Loucy (cell line): ENCODE measurements around the gene LRSAM1.
A peak's percentile ranks its signal among the peaks of the same experiment; 100 is the strongest.

Experiments used
- H2AFZ ChIP-seq: fragments of 200-600 bp; sonication (generic); 2 replicates; pipeline ENCODE4 v1.6.0; 2016; ENCODE audit warnings: antibody characterized with exemption, mild to moderate bottlenecking, low read length, moderate library complexity
- H3F3A ChIP-seq: fragments of 200-600 bp; 2 replicates; pipeline ENCODE4 v1.6.0; 2016; ENCODE audit warnings: antibody characterized with exemption, low read depth, mild to moderate bottlenecking
- H3K27me3 ChIP-seq: fragments of 200-600 bp; sonication (generic); 2 replicates; pipeline ENCODE4 v1.6.1; 2014; ENCODE audit warnings: low read length, mild to moderate bottlenecking; ENCODE audit not compliant: insufficient read depth, poor library complexity, severe bottlenecking
- H3K36me3 ChIP-seq: fragments of 200-600 bp; sonication (generic); 2 replicates; pipeline ENCODE4 v1.6.1; 2016; ENCODE audit warnings: low read length; ENCODE audit not compliant: insufficient read depth
- H3K4me1 ChIP-seq: fragments of 200-600 bp; sonication (generic); 2 replicates; pipeline ENCODE4 v1.5.1; 2014; ENCODE audit warnings: low read length, mild to moderate bottlenecking; ENCODE audit not compliant: insufficient read depth, poor library complexity, severe bottlenecking
- H3K4me2 ChIP-seq: fragments of 200-600 bp; sonication (generic); 2 replicates; pipeline ENCODE4 v1.6.0; 2014; ENCODE audit warnings: antibody characterized with exemption, low read length, low read depth, mild to moderate bottlenecking; ENCODE audit not compliant: poor library complexity, severe bottlenecking
- H3K4me3 ChIP-seq: fragments of 200-600 bp; sonication (generic); 2 replicates; pipeline ENCODE4 v1.5.1; 2014; ENCODE audit warnings: low read length, mild to moderate bottlenecking, mixed read lengths; ENCODE audit not compliant: poor library complexity, severe bottlenecking
- H3K79me2 ChIP-seq: fragments of 200-600 bp; sonication (generic); 2 replicates; pipeline ENCODE4 v1.6.1; 2014; ENCODE audit warnings: low read length; ENCODE audit not compliant: insufficient read depth
- H3K9ac ChIP-seq: fragments of 200-600 bp; sonication (generic); 2 replicates; pipeline ENCODE4 v1.6.0; 2014; ENCODE audit warnings: mild to moderate bottlenecking, low read depth, low read length, moderate library complexity; ENCODE audit not compliant: poor library complexity, severe bottlenecking
- H3K9me2 ChIP-seq: fragments of 200-600 bp; sonication (generic); replicated peaks from 2 replicates; pipeline ENCODE4 v1.6.1; 2016; ENCODE audit warnings: low read depth, low read length, mixed read lengths
- H3K9me3 ChIP-seq: fragments of 200-600 bp; sonication (generic); 2 replicates; pipeline ENCODE4 v1.6.1; 2014; ENCODE audit warnings: mild to moderate bottlenecking, antibody characterized with exemption, low read length, low read depth; ENCODE audit not compliant: insufficient read depth
- H4K20me1 ChIP-seq: fragments of 200-600 bp; sonication (generic); 2 replicates; pipeline ENCODE4 v1.6.0; 2014; ENCODE audit warnings: antibody characterized with exemption, low read length, mild to moderate bottlenecking; ENCODE audit not compliant: insufficient read depth, poor library complexity, severe bottlenecking
- EZH2phosphoT487 ChIP-seq: fragments of 200-600 bp; IDR thresholded peaks from 2 replicates; pipeline ENCODE4 v1.6.1; 2018; ENCODE audit warnings: antibody characterized with exemption, mild to moderate bottlenecking, moderate library complexity, borderline replicate concordance
- TF ChIP-seq, protein P1 (sequence below): fragments of 200-600 bp; sonication (generic); conservative IDR thresholded peaks from 2 replicates; pipeline ENCODE4 v1.5.1; 2014; ENCODE audit warnings: mild to moderate bottlenecking, antibody characterized with exemption, low read length

The LRSAM1 gene

DNA sequence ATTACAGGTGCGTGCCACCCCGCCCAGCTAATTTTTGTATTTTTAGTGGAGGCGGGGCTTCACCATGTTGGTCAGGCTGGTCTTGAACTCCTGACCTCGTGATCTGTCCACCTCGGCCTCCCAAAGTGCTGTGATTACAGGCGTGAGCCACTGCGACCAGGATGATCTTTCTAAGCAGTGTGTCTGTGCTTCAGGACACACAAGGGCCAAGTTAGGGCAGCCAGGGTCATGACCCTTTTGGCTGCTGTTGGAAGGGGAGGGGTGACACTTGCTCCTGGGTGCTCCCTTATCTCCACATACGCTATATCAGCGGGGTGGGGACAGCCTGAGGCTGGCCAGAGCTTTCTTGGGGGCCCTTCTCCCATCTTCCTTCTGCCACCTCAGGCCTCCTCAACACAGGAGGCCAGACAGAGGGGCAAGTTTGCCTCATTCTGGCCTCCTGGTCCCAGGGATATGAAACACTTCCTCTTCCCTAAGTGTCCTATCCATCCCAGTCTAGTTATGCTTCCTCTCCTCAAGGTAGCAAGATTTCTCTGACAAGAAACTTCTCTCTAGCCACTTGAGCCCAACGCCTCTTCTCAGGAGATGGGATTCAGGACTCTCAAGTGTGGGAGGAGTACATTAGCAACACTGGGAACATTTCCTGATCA is 29.1 kb upstream of the LRSAM1 start:
- Histone ChIP-seq H3K4me3 (peak overlapping the region; percentile 90), H3K79me2 (peaks cover 41% of the 10 kb centered on the region), H3K4me1 (peaks cover 21% of the 10 kb centered on the region), H4K20me1 (peaks cover 8% of the 10 kb centered on the region), H3K9me3 (no peaks in the 10 kb centered on the region), H3K27me3 (no peaks in the 10 kb centered on the region), H2AFZ (no peak overlapping the region), H3K36me3 (no peaks in the 10 kb centered on the region), H3F3A (no peaks in the 10 kb centered on the region), H3K9ac (peak overlapping the region; percentile 95), H3K9me2 (no peaks in the 10 kb centered on the region), H3K4me2 (peak overlapping the region; percentile 98)
- TF ChIP-seq EZH2phosphoT487, result no peak
- TF ChIP-seq, protein P1, sequence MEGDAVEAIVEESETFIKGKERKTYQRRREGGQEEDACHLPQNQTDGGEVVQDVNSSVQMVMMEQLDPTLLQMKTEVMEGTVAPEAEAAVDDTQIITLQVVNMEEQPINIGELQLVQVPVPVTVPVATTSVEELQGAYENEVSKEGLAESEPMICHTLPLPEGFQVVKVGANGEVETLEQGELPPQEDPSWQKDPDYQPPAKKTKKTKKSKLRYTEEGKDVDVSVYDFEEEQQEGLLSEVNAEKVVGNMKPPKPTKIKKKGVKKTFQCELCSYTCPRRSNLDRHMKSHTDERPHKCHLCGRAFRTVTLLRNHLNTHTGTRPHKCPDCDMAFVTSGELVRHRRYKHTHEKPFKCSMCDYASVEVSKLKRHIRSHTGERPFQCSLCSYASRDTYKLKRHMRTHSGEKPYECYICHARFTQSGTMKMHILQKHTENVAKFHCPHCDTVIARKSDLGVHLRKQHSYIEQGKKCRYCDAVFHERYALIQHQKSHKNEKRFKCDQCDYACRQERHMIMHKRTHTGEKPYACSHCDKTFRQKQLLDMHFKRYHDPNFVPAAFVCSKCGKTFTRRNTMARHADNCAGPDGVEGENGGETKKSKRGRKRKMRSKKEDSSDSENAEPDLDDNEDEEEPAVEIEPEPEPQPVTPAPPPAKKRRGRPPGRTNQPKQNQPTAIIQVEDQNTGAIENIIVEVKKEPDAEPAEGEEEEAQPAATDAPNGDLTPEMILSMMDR, result no peak

GRCh38 chr9:127422787-127423186 is 28.5 kb upstream of the LRSAM1 start:
- H3K4me1 ChIP-seq, result peaks cover 21% of the 10 kb centered on the region
- H3K79me2 ChIP-seq, result peaks cover 46% of the 10 kb centered on the region
- peak overlapping the region; percentile 90 for H3K4me3 ChIP-seq
- no peaks in the 10 kb centered on the region for H3K36me3 ChIP-seq
- H2AFZ ChIP-seq, result no peak overlapping the region
- H3K27me3 ChIP-seq, result no peaks in the 10 kb centered on the region
- peak overlapping the region; percentile 95 for H3K9ac ChIP-seq
- no peaks in the 10 kb centered on the region for H3K9me2 ChIP-seq
- H3F3A ChIP-seq, result no peaks in the 10 kb centered on the region
- H4K20me1 ChIP-seq, result peaks cover 8% of the 10 kb centered on the region
- no peaks in the 10 kb centered on the region for H3K9me3 ChIP-seq
- H3K4me2 ChIP-seq, result peak overlapping the region; percentile 98
- TF ChIP-seq, protein P1, result no peak
- TF ChIP-seq EZH2phosphoT487, result no peak

GRCh38 chr9:127423476-127423933 is 27.8 kb upstream of the LRSAM1 start:
- H4K20me1 ChIP-seq, result peaks cover 8% of the 10 kb centered on the region
- H3K4me1 ChIP-seq, result peaks cover 21% of the 10 kb centered on the region
- H3K9me3 ChIP-seq, result no peaks in the 10 kb centered on the region
- H3K9me2 ChIP-seq, result no peaks in the 10 kb centered on the region
- H3K79me2 ChIP-seq, result peaks cover 49% of the 10 kb centered on the region
- no peaks in the 10 kb centered on the region for H3K36me3 ChIP-seq
- H2AFZ ChIP-seq, result peak overlapping the region; percentile 94
- peak overlapping the region; percentile 98 for H3K4me2 ChIP-seq
- peak overlapping the region; percentile 95 for H3K9ac ChIP-seq
- H3K27me3 ChIP-seq, result no peaks in the 10 kb centered on the region
- TF ChIP-seq, protein P1, result no peak
- TF ChIP-seq EZH2phosphoT487, result no peak
- peak overlapping the region; percentile 90 for H3K4me3 ChIP-seq
- no peaks in the 10 kb centered on the region for H3F3A ChIP-seq
